ENCODE results near the gene ANXA3. TPM values are rescaled to one million over a fixed set of nuclear protein-coding genes. Genes with fewer than 3 reads are reported as not detected.
"Not testable (repeated sequence)": the region's sequence is repeated elsewhere in the genome, so short reads cannot be mapped to it uniquely, and the experiment has no call there.

The ANXA3 gene
- total and polyA plus RNA-seq, 12 donors = 0.72 to 14.1 (median 3.8) TPM

- intact Hi-C loops (cut with DNase I) = no loop called here
- Histone ChIP-seq H3K9me3 (replicated peaks in 1 of 3) (no peaks in the 10 kb centered on the region), H3K27me3 (no peaks in the 10 kb centered on the region), H3K4me3 (no peak overlapping the region), H3K4me1 (replicated peaks in 1 of 2) (no peaks in the 10 kb centered on the region), H3K36me3 (replicated peaks in 1 of 2) (no peaks in the 10 kb centered on the region), H3K27ac (no peak overlapping the region)
- no peak for DNase-seq
- TF ChIP-seq POLR2A (IDR thresholded peaks at IDR 0.05) = no peak
- TF ChIP-seq CTCF (IDR thresholded peaks at IDR 0.05) = no peak
- 79 to 84% (median 82%) methylated on average over 5 of the region's 5 CpGs for WGBS, 4 donors
Measured at GRCh38 chr4:78542373-78542772, 9.2 kb upstream of the ANXA3 start.

- TF ChIP-seq CTCF (IDR thresholded peaks at IDR 0.05) (no peak), POLR2A (IDR thresholded peaks at IDR 0.05) (no peak)
- 61 to 96% (median 71%) methylated on average over 2 of the region's 2 CpGs for WGBS, 4 donors
- intact Hi-C loops (cut with DNase I) = no loop called here
- Histone ChIP-seq H3K4me1 (replicated peaks in 1 of 2) (no peaks in the 10 kb centered on the region), H3K27me3 (no peaks in the 10 kb centered on the region), H3K9me3 (replicated peaks in 1 of 3) (no peaks in the 10 kb centered on the region), H3K4me3 (no peak overlapping the region), H3K36me3 (replicated peaks in 1 of 2) (no peaks in the 10 kb centered on the region), H3K27ac (no peak overlapping the region)
- DNase-seq = no peak
Measured at GRCh38 chr4:78543424-78544125, 8.0 kb upstream of the ANXA3 start.

GRCh38 chr4:78544678-78545077, 6.9 kb upstream of the ANXA3 start:
- Histone ChIP-seq H3K9me3 (replicated peaks in 1 of 3) (no peaks in the 10 kb centered on the region), H3K4me1 (replicated peaks in 1 of 2) (no peaks in the 10 kb centered on the region), H3K4me3 (no peak overlapping the region), H3K27me3 (peaks cover 3% of the 10 kb centered on the region), H3K27ac (no peak overlapping the region), H3K36me3 (replicated peaks in 1 of 2) (no peaks in the 10 kb centered on the region)
- no peak for DNase-seq
- 53 to 64% (median 56%) methylated on average over 2 of the region's 2 CpGs for WGBS, 4 donors
- TF ChIP-seq POLR2A (IDR thresholded peaks at IDR 0.05) (no peak), CTCF (IDR thresholded peaks at IDR 0.05) (no peak)
- intact Hi-C loops (cut with DNase I) = no loop called here

GRCh38 chr4:78545275-78546246, 6.0 kb upstream of the ANXA3 start:
- Histone ChIP-seq H3K36me3 (replicated peaks in 1 of 2) (no peaks in the 10 kb centered on the region), H3K4me3 (no peak overlapping the region), H3K27ac (no peak overlapping the region), H3K27me3 (peaks cover 8% of the 10 kb centered on the region), H3K9me3 (replicated peaks in 1 of 3) (no peaks in the 10 kb centered on the region), H3K4me1 (replicated peaks in 1 of 2) (no peaks in the 10 kb centered on the region)
- intact Hi-C loops (cut with DNase I) = no loop called here
- no peak for DNase-seq
- TF ChIP-seq POLR2A (IDR thresholded peaks at IDR 0.05) (no peak), CTCF (IDR thresholded peaks at IDR 0.05) (no peak)
- WGBS, 4 donors = 59 to 75% (median 65%) methylated on average over 5 of the region's 5 CpGs

- H3K4me3 ChIP-seq; intact Hi-C loops (cut with DNase I); H3K9me3 ChIP-seq (replicated peaks in 1 of 3); H3K36me3 ChIP-seq (replicated peaks in 1 of 2); DNase-seq; H3K27ac ChIP-seq: not testable (repeated sequence)
- WGBS, 4 donors = 70 to 92% (median 79%) methylated on average over 2 to 28 of the region's 28 CpGs
- H3K4me1 ChIP-seq (replicated peaks in 1 of 2) = peaks cover 0 to 13% of the 10 kb centered on the region in 2 donors
- H3K27me3 ChIP-seq = peaks cover 21% of the 10 kb centered on the region
Measured at GRCh38 chr4:78547899-78548298, 3.7 kb upstream of the ANXA3 start.

- H3K36me3 ChIP-seq (replicated peaks in 1 of 2); H3K9me3 ChIP-seq (replicated peaks in 1 of 3); DNase-seq; H3K27ac ChIP-seq; H3K4me3 ChIP-seq; intact Hi-C loops (cut with DNase I): not testable (repeated sequence)
- Histone ChIP-seq H3K4me1 (replicated peaks in 1 of 2) (peaks cover 0 to 13% of the 10 kb centered on the region in 2 donors), H3K27me3 (peaks cover 21% of the 10 kb centered on the region)
- WGBS, 4 donors = 89 to 97% (median 90%) methylated on average over 2 to 3 of the region's 4 CpGs
Measured at GRCh38 chr4:78548889-78549288, 2.7 kb upstream of the ANXA3 start.

All from adrenal gland (tissue), 12 donors.